ENCODE data around the gene OVOL3.
"Not testable (repeated sequence)": the region's sequence is repeated elsewhere in the genome, so short reads cannot be mapped to it uniquely, and the experiment has no call there.

The OVOL3 gene

DNA sequence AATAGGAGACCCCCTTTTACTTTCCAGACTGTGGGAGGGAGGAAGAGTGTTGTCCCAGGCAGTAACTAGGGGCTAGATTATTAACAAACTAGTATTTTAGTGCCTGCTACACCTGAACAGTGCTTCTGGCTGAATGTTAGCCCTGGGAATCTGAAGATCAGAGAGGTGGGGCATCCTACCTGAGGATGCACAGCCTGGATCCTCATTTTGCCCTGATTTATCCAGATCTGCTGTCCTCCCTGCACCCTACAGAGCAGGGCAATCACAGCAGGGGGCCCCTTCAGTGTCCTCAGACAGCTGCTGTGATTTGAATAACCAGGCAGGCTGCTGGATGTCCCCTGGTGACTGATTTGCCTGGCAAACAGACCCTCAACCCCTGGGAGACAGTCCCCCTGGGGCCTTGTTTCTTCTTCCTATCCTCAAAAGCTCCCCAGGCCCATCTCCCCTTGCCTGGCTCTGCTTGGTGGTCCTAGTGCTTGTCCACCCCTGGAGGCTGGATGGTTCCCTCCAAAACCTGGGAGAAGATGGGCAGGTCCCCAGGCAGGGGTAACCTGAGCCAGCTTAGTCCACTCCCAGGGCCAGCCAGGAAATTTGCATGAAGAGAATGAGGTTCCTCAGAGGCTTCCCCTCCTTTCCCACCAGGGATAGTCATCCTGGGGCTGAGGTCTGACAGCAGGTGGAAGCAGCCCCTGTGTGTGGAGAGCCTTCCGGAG is at the start of gene OVOL3:
OVOL3 (plus strand) TSS at position 657 of the 713 bp plus-strand sequence. CDS start 60 bp downstream, outside the sequence.
- H3K4me3 Mint-ChIP-seq = peak within 1 kb of the TSS; percentile 3
- ATAC-seq (replicated peaks; ENCODE audit: extremely low read depth, poor library complexity, severe bottlenecking) (no peak), DNase-seq (ENCODE audit: low spot score in 2 of 2) (no peak)
- no peaks in the 10 kb centered on the region for H3K27me3 Mint-ChIP-seq
- no peak within 1 kb of the TSS for H3K27ac Mint-ChIP-seq (ENCODE audit: low read depth)
- peaks cover 18% of the 10 kb centered on the region for H3K36me3 Mint-ChIP-seq (ENCODE audit: insufficient read depth)
- peaks cover 27% of the 10 kb centered on the region for H3K4me1 Mint-ChIP-seq
- H3K9me3 Mint-ChIP-seq = no peaks in the 10 kb centered on the region

DNA sequence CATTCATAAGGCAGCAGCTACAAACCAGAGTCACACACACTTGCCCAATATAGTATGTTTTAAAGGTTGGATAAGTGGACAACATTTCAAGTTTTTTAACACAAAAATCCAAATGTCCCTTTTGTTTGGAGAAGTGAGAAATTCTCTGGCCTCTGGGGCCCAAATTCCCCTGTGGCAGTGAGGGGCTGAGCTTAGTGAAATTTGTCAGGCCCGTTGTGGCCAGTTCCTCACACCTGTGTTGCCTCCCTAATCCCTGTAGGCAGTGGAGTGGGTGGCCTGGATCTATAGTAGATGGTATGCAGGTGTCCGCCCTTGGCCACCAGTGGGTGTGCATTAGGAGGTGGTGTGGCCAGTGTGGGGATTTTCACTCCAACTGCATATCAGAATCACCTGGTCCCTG is 49.6 kb upstream of the OVOL3 start:
- H3K4me1 Mint-ChIP-seq = peaks cover under 1% of the 10 kb centered on the region
- peaks cover 3% of the 10 kb centered on the region for H3K36me3 Mint-ChIP-seq (ENCODE audit: insufficient read depth)
- no peak overlapping the region for H3K4me3 Mint-ChIP-seq
- H3K27ac Mint-ChIP-seq (ENCODE audit: low read depth) = no peak overlapping the region
- no peaks in the 10 kb centered on the region for H3K9me3 Mint-ChIP-seq
- DNase-seq (ENCODE audit: low spot score in 2 of 2) (no peak), ATAC-seq (replicated peaks; ENCODE audit: extremely low read depth, poor library complexity, severe bottlenecking) (no peak)
- no peaks in the 10 kb centered on the region for H3K27me3 Mint-ChIP-seq

DNA sequence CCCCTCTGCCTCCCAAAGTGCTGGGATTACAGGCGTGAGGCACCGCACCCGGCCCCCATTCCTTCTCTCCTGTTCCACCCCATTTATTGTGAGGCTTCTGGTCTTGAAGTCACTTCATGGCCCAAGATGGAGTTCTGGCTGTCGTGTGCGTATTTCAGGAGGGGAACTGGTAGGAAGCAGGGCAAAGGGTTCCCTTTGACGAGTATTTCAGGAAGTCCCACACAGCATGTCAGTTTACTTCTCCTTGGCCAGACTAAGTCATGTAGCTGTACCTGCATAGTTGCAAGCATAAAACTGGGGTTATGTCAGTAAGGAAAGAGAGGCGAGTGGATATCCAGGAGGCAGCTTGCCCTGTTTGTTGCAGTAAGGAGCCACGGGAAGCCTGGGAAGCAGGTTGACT is 46.1 kb upstream of the OVOL3 start:
- no peak overlapping the region for H3K4me3 Mint-ChIP-seq
- H3K27ac Mint-ChIP-seq (ENCODE audit: low read depth) = no peak overlapping the region
- H3K4me1 Mint-ChIP-seq = no peaks in the 10 kb centered on the region
- no peaks in the 10 kb centered on the region for H3K9me3 Mint-ChIP-seq
- ATAC-seq (replicated peaks; ENCODE audit: extremely low read depth, poor library complexity, severe bottlenecking) (no peak), DNase-seq (ENCODE audit: low spot score in 2 of 2) (no peak)
- peaks cover 3% of the 10 kb centered on the region for H3K36me3 Mint-ChIP-seq (ENCODE audit: insufficient read depth)
- no peaks in the 10 kb centered on the region for H3K27me3 Mint-ChIP-seq

DNA sequence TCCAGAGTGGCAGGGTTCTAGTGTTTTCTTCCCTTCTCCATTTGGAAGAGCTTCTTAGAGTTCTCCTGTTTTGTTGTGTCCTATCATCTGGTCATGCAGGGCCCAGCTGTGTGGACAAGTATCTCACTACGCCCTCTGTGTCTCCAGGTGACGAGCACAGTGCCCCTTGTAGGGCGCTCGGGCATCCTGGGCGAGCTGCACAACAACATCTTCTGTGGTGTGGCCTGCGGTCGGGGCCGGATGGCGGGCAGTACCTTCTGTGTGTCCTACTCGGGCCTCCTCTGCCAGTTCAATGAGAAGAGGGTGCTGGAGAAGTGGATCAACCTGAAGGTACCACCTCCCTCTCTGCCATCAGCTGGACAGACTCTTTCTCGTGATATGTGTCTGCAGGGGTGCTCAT is 43.3 kb upstream of the OVOL3 start:
- no peaks in the 10 kb centered on the region for H3K4me1 Mint-ChIP-seq
- no peak overlapping the region for H3K27ac Mint-ChIP-seq (ENCODE audit: low read depth)
- ATAC-seq (replicated peaks; ENCODE audit: extremely low read depth, poor library complexity, severe bottlenecking) (no peak), DNase-seq (ENCODE audit: low spot score in 2 of 2) (no peak)
- no peaks in the 10 kb centered on the region for H3K9me3 Mint-ChIP-seq
- no peaks in the 10 kb centered on the region for H3K36me3 Mint-ChIP-seq (ENCODE audit: insufficient read depth)
- no peak overlapping the region for H3K4me3 Mint-ChIP-seq
- no peaks in the 10 kb centered on the region for H3K27me3 Mint-ChIP-seq

DNA sequence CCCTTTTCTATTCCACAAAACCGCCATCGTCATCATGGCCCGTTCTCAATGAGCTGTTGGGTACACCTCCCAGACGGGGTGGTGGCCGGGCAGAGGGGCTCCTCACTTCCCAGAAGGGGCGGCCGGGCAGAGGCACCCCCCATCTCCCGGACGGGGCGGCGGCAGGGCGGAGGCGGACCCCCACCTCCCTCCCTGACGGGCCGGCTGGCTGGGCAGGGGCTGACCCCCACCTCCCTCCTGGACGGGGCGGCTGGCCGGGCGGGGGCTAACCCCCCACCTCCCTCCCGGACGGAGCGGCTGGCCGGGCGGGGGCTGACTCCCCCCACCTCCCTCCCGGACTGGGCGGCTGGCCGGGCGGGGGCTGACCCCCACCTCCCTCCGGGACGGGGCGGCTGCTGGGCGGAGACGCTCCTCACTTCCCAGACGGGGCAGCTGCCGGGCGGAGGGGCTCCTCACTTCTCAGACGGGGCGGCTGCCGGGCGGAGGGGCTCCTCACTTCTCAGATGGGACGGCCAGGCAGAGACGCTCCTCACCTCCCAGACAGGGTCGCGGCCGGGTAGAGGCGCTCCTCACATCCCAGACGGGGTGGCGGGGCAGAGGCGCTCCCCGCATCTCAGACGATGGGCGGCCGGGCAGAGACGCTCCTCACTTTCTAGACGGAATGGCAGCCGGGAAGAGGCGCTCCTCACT is 42.0 kb upstream of the OVOL3 start:
- not testable (repeated sequence) for H3K4me3 Mint-ChIP-seq; H3K36me3 Mint-ChIP-seq (ENCODE audit: insufficient read depth); H3K9me3 Mint-ChIP-seq; H3K27me3 Mint-ChIP-seq; H3K4me1 Mint-ChIP-seq; H3K27ac Mint-ChIP-seq (ENCODE audit: low read depth); DNase-seq (ENCODE audit: low spot score in 2 of 2); ATAC-seq (replicated peaks; ENCODE audit: extremely low read depth, poor library complexity, severe bottlenecking)

DNA sequence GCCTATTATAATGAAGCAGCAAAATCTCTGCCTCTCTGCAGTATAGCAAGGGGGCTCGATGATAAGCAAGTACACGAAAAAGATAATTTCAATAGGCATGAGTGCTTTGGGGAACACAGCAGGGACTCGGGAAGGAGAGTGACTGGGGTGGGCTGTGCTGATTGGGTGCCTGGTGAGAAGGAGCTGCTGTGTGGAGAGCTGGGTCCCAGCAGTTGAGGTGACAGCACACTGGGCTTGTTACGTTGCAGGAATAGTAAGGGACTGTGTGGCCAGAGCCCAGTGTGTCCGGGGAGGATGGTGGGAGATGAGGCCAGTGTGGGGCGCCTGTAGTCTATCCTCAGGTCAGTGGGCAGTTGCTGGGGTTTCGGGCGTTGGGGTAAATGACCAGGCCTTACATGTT is 38.9 kb upstream of the OVOL3 start:
- ATAC-seq (replicated peaks; ENCODE audit: extremely low read depth, poor library complexity, severe bottlenecking) (no peak), DNase-seq (ENCODE audit: low spot score in 2 of 2) (no peak)
- Mint-ChIP-seq H3K36me3 (ENCODE audit: insufficient read depth) (no peaks in the 10 kb centered on the region), H3K4me3 (no peak overlapping the region), H3K27me3 (no peaks in the 10 kb centered on the region), H3K9me3 (no peaks in the 10 kb centered on the region), H3K4me1 (no peaks in the 10 kb centered on the region), H3K27ac (ENCODE audit: low read depth) (no peak overlapping the region)

DNA sequence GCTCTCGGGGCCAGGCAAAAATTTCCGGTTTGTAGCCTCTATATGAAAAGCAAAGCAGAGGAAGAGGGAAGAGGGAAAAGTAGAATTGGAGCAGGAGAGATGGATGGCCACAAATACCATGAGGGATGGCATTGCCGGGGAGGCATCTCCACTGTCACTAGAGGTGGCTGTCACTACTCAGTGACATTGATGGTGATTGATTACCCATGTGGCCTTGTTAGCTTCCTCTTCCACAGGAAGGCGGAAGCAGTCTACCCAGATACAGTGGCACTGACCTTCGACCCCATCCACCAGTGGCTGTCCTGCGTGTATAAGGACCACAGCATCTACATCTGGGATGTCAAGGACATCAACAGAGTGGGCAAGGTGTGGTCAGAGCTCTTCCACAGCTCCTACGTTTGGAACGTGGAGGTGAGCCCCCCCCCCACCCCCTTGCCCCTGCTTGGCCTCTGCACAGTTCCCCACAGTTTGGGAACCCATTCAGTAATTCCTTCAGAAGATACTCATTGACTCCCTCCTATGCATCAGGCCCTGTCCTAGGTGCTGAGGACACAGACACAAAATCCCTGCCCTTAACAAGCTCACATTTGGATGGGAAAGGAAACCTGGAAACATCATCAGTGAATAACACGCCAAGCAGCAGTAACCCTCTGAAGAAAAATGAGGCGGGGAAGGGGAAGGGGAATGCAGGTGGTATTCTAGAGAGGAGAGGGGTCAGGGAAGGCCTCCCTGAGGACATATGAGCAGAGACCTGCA is 37.6 kb upstream of the OVOL3 start:
- no peak overlapping the region for H3K4me3 Mint-ChIP-seq
- no peak overlapping the region for H3K27ac Mint-ChIP-seq (ENCODE audit: low read depth)
- H3K27me3 Mint-ChIP-seq = no peaks in the 10 kb centered on the region
- H3K9me3 Mint-ChIP-seq = no peaks in the 10 kb centered on the region
- H3K4me1 Mint-ChIP-seq = no peaks in the 10 kb centered on the region
- ATAC-seq (replicated peaks; ENCODE audit: extremely low read depth, poor library complexity, severe bottlenecking) (no peak), DNase-seq (ENCODE audit: low spot score in 2 of 2) (no peak)
- H3K36me3 Mint-ChIP-seq (ENCODE audit: insufficient read depth) = no peaks in the 10 kb centered on the region

DNA sequence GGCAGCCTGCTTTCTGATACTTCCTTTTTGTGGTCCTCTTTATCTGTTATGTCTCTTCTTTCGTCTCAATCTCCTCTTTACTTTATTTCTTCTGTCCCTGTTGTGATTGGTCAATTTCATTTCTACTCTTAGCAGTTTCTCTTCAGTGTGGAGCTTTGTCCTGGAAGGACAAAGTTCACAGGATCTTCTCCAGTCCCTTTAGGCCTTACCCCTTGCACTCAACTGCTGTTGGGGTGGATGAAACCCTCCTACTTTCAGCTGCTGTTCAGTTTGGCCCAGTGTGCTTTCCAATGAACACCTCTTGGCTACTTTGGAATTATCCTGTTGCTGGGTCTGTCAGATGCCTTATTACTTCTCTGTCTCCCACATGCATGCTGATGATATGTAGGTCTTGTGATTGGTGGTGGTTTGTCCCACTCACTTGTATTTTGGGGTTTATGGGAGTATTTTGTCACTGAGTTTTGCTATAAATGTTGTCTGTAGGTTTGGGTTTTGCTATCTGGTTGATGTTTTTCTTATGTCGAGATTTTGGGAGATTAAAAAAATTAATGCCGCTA is 31.5 kb upstream of the OVOL3 start:
- Mint-ChIP-seq H3K36me3 (ENCODE audit: insufficient read depth) (peaks cover 6% of the 10 kb centered on the region), H3K27me3 (no peaks in the 10 kb centered on the region), H3K4me3 (no peak overlapping the region), H3K4me1 (no peaks in the 10 kb centered on the region), H3K27ac (ENCODE audit: low read depth) (no peak overlapping the region), H3K9me3 (no peaks in the 10 kb centered on the region)
- no peak for DNase-seq (ENCODE audit: low spot score in 2 of 2)
- ATAC-seq (replicated peaks; ENCODE audit: extremely low read depth, poor library complexity, severe bottlenecking) = no peak

DNA sequence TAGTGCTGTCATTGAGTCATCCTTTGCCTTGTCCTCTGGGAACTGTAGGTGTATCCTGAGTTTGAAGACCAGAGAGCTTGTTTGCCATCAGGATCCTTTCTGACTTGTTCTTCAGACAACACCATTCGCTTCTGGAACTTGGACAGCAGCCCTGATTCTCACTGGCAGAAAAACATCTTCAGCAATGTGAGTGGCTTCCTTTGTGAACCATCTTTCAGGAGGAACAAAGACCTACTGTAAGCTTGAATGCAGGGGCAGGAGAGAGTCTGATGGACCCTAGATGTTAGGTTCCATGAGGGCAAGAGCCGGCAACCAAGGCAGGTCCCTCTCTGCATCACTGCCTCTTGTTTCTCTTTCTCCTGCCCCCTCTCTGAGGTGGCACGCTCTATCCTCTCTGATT is 29.6 kb upstream of the OVOL3 start:
- no peaks in the 10 kb centered on the region for H3K9me3 Mint-ChIP-seq
- ATAC-seq (replicated peaks; ENCODE audit: extremely low read depth, poor library complexity, severe bottlenecking) (no peak), DNase-seq (ENCODE audit: low spot score in 2 of 2) (no peak)
- H3K4me3 Mint-ChIP-seq = no peak overlapping the region
- no peaks in the 10 kb centered on the region for H3K27me3 Mint-ChIP-seq
- H3K36me3 Mint-ChIP-seq (ENCODE audit: insufficient read depth) = peaks cover 6% of the 10 kb centered on the region
- H3K27ac Mint-ChIP-seq (ENCODE audit: low read depth) = peak overlapping the region; percentile 19
- no peaks in the 10 kb centered on the region for H3K4me1 Mint-ChIP-seq

DNA sequence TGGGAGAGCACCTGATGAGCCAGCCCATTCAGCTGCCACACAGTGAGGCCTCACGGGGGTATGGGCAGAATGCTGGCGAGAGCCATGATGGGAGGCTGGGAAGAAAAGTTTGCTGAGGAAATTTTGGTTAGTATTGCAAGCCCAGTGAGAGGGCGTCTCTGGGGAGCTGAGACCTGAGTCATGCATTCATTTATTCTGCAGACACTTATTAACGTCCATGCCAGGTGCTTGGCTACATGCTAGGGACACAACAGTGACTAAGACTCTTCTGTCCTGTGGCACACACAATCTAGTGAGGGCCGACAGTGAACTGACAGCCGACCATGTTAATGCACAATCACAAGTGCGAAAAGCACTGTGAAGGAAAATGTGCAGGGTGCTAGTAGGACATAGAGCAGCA is 29.0 kb upstream of the OVOL3 start:
- Mint-ChIP-seq H3K9me3 (no peaks in the 10 kb centered on the region), H3K4me1 (no peaks in the 10 kb centered on the region), H3K36me3 (ENCODE audit: insufficient read depth) (peaks cover 6% of the 10 kb centered on the region), H3K27ac (ENCODE audit: low read depth) (peak overlapping the region; percentile 19), H3K4me3 (no peak overlapping the region), H3K27me3 (no peaks in the 10 kb centered on the region)
- ATAC-seq (replicated peaks; ENCODE audit: extremely low read depth, poor library complexity, severe bottlenecking) (no peak), DNase-seq (ENCODE audit: low spot score in 2 of 2) (no peak)

DNA sequence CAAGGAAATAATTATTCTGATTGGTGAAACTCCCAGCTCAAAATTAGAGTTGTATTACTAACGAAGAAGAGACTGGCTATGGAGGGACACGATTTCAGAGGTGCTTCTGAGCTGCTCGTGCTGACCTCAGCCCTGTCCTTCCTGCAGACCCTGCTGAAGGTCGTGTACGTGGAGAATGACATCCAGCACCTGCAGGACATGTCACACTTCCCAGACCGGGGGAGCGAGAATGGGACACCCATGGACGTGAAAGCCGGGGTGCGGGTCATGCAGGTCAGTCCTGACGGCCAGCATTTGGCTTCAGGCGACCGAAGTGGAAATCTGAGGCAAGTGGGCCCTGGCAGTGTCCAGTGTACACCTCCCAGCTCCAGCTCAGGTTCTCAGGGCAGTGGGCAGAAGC is 28.0 kb upstream of the OVOL3 start:
- Mint-ChIP-seq H3K4me1 (no peaks in the 10 kb centered on the region), H3K9me3 (no peaks in the 10 kb centered on the region), H3K27me3 (no peaks in the 10 kb centered on the region), H3K4me3 (no peak overlapping the region), H3K27ac (ENCODE audit: low read depth) (no peak overlapping the region), H3K36me3 (ENCODE audit: insufficient read depth) (peaks cover 6% of the 10 kb centered on the region)
- ATAC-seq (replicated peaks; ENCODE audit: extremely low read depth, poor library complexity, severe bottlenecking) (no peak), DNase-seq (ENCODE audit: low spot score in 2 of 2) (no peak)

DNA sequence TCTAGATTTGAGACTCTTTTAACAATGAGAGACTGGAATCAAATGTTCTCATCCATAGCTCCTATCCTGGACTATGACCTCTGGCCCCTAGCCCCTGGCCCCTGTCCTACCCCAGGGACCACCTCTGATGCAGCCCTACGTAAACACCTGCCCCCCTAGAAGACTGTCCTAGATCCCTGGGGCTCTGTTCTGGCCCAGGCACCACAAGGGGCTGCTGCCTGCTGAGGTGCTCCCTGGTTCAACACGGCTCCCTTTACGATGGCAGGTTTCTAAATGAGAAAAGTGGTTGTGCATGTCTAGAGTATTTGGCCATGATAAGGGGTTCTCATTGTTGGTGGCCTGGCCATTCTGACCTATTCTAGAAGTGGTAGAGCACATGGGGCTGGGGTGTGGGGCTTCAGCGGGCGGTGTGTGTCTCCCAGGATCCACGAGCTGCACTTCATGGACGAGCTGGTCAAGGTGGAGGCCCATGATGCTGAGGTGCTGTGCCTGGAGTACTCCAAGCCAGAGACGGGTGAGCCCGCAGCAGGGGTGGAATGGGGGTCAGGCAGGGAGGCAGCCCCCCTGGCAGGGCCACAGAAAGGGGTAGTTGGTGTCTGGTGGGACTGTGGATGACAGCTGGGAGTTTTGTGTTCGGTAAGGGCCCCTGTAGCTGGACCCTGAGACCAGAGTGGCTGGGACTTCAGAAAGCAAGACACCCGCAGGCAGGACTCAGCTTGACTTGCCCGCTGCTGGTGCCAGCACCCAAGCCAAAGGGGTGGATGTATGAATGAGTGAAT is 26.5 kb upstream of the OVOL3 start:
- no peak for ATAC-seq (replicated peaks; ENCODE audit: extremely low read depth, poor library complexity, severe bottlenecking)
- Mint-ChIP-seq H3K9me3 (no peaks in the 10 kb centered on the region), H3K27ac (ENCODE audit: low read depth) (no peak overlapping the region), H3K27me3 (no peaks in the 10 kb centered on the region), H3K4me3 (no peak overlapping the region), H3K36me3 (ENCODE audit: insufficient read depth) (peaks cover 6% of the 10 kb centered on the region), H3K4me1 (no peaks in the 10 kb centered on the region)
- DNase-seq (ENCODE audit: low spot score in 2 of 2) = no peak
